ENCODE data around the gene PEX16. TPM values are rescaled to one million over a fixed set of nuclear protein-coding genes. Genes with fewer than 3 reads are reported as not detected.

Gene PEX16
- polyA plus RNA-seq, 10 donors: 7.6 to 13.9 (median 10.2) TPM

DNA sequence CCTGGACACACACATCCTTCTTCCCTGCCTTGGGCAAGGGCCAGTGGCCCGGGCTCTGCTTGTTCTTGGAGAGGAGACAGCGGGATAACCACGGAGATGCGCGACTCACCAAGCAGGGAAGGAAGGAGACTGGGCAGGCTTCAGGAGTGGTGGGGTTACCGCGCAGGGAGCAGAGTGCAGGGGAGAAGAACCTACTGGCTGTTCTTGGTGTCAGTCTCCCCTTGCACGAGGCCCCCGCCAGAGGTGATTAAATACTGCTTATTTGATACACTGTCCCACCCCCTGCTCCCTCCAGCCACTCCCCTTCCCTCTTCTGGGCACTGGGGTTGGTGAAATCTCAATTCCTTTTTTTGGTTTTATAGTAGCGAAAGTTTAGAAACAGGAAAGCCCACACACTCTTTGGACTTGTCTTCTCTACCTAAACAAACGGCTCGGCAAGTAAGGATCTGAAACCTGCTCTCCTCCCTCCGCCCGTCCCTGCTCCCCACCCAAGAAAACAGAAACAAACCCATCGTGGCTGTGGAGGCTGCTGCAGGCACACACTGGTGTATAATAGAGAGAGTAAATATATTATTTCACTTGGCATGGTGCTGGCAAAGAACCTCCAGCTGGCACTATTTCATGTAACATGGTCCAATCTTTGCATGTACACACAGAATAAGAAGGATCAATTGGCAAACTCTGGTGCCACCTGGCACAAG lies 15.6 kb upstream of the PEX16 start:
- DNase-seq: no peak

DNA sequence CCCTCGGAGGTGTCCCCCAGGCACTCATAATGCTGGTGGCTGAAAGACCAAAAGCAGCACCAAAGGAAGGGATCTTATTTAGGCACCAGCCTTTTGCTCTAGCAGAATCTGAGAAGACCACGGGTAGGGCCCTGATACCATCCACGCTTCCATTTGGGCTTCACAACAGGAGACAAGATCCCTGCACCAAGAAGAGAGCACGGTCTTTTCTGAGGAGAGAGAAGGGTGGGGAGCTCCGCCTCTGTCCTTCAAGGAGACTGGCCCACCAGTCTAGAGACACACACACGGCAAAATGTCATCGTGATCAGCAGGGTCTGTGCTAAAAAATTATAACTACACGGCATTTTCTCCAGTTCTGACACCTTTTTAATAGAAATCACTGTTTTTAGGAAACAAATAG lies 14.5 kb upstream of the PEX16 start:
- no peak for DNase-seq

DNA sequence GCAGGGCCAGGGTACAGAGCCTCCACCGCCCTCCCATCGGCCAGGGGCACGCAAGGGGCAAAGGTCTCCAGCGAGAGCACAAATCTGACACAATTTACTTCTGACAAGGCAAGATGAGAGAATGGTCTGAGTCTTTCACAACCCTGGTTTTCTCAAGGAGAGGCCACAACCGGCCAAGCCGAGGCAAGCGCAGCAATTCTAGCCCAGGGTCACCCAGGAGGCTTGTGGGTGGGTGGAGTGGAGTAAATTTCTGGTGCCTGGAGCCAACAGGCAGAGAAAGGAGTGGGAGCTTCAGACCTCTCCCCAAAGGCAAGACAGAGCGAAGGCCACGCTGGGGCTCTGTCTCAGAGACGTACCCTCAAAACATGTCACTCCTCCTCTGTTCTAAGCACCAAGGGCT lies 14.1 kb upstream of the PEX16 start:
- no peak for DNase-seq

DNA sequence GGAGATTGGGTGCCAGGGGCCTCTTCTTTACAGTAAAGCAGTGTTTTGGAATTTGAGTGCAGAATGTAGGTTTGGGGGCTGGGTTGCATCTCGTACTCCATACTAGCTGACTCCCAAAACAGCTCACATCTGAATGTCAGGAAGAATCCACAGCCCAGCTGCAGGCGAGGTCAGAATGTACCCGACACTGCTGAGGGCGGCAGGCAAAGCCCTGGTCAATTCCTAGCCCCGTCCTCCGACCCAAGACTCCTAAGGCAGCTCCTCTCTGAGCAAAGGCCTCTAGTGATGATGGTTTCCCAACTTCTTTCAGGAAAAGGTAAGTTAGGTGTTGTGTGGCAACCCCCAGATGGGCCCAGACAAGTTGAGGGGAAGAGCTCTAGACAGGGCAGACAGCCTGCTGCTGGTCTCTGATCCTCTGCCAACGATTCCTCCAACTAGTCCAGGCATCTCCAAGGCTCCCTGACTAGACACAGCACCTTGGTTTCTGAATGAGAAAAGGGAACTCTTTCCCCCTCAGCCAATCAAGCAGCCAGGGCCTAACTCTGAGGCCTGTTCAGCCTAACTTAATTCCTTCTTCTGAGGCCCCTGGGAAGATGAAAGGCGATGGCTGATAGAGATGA lies 13.4 kb upstream of the PEX16 start:
- DNase-seq: no peak

DNA sequence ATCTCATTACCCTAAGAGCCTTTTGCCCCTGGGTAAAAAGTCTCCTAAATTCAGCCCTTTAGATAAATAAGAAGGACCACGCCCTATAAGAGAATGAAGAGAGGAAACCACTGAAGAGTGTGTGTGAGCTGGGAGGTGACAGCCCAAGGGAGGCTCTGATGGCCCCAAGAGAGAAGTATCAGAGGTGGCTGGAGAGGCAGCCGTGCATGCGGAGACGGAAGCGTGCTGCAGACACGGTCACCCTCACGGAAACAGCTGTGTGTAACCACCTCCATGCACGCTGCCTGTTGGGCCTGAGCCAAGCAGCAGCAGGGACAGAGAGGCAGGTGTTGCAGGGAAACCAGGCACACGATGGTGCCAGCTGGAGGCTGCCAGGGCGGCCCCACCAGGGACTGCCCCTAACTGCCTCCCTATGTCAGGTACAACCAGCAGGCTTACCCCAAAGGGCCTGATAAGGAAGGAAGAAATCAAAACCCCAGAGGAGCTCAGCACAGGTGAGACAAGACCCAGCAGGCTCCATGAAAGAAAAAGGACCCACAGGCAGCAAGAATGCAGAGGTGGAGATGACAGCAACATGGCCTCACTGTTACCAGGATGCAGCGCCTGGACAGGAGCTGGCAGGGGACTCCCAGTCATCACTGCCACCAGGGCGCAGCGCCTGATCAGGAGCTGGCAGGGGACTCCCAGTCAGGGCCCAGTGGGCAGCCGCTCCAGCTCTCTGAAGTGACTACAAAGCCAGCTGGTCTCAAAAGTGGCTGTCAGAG lies 12.5 kb upstream of the PEX16 start:
- no peak for DNase-seq

DNA sequence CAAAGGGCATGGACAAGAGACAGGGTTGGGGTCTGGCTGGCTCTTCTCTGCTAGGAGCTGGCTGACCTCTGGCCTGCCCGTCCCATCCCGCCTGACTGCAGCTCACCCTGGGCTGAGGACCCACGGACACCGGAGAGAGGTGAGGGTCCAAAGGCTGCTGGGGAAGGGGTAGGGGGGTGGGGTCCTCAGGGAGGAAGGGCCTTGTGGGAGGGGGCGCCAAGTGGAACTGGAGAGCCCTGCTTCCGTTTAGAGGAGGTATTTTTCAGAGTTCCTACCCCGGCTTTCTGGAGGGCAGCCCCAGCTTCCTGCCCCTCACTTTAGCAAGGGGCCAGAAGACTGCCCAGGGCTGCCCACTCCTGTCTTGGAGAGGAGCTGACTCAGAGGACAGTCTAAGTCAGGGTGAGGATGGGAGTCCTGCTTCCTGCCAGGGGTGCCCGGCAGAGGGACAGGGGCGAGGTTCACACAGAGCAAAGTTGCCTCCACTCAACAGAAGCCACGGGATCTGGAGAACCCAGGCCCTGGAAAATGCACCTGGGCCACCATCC lies 11.9 kb upstream of the PEX16 start:
- DNase-seq: no peak

DNA sequence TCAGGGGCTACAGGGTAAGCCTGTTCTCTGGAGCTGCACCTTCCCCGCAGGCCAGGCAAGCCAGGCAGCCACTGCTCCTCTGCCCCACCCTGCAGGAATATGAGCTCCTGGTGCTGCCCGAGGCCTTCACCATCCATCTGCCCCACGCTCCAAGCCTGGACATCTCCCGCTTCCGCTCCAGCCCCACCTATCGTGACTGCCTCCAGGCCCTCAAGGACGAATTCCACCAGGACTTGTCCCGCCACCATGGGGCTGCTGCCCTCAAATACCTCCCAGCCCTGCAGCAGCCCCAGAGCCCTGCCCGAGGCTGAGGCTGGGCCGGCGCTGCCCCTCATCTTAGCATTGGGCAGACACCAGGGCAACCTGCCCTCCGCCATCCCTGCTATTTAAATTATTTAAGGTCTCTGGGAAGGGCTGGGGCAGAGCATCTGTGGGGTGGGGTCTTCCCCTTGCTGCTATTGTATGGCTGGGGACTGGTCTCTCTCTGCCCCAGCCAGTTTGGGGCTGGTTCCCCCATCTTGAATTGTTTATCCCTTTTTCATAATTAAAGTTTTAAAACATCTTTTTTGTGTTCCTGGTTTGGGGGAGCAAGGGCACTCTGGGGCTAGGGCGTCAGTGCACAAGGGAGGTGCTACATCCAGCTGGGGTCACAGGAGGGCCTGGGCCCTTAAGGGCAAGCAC lies 11.0 kb upstream of the PEX16 start:
- no peak for DNase-seq

DNA sequence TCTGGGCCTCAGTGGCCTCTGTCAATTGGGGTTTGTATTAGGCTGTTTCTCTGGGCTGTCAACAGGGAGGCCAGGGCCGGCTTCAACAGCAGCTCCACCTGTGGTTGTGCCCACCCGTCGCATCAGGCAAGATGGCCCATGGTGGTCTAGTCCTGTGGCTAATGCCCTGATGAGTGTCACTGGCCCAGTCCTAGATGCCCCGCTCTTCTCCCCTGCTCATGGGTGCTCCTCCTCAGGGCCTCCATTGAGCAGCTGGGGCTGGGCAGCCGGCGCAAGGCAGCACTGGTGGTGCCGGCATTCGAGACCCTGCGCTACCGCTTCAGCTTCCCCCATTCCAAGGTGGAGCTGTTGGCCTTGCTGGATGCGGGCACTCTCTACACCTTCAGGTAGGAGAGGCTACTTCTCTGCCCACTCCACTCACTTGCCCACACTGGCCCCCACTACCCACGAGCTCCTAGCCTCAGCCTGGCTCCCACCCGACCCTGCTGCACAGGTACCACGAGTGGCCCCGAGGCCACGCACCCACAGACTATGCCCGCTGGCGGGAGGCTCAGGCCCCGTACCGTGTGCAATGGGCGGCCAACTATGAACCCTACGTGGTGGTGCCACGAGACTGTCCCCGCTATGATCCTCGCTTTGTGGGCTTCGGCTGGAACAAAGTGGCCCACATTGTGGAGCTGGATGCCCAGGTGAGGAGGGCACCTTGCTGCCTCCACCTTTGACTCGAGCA lies 10.2 kb upstream of the PEX16 start:
- no peak for DNase-seq

DNA sequence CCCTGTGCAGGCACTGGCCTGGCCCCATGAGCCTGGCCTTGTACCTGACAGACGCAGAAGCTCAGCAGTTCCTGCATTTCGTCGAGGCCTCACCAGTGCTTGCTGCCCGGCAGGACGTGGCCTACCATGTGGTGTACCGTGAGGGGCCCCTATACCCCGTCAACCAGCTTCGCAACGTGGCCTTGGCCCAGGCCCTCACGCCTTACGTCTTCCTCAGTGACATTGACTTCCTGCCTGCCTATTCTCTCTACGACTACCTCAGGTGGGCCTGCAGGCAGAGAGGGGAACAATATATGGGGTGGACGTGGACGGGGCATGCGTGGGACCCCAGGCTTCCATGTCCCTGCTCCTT lies 9.6 kb upstream of the PEX16 start:
- DNase-seq: no peak

DNA sequence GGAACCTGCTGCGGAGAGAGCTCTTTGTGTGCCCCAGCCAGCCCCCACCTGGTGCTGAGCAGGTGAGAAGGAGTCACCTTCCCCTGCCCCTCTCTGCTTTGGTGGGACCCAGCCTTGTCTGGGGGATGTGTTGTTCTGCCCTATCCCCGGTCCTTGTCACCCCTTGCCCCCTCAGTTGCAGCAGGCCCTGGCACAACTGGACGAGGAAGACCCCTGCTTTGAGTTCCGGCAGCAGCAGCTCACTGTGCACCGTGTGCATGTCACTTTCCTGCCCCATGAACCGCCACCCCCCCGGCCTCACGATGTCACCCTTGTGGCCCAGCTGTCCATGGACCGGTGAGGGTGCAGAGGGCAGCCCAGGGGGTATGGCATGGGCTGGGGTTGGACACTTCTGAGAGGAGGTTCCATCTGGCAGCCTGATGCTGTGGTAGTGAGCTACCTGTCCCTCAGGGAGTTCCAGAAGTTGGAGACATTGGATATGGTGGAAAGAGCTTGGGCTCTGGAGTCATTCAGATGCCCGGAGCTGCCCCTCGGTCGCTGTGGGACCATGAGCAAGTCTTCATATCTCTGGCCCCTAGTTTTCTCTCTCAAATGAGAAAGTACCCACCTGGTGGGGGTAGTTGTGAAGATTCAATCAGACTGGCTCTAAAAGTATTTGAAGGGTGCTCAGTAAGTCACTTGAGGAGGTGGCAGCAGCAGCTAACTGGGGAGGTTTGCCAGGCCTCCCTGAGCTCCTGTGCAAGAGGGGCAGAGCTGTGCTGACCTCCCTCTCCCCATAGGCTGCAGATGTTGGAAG lies 9.1 kb upstream of the PEX16 start:
- no peak for DNase-seq

DNA sequence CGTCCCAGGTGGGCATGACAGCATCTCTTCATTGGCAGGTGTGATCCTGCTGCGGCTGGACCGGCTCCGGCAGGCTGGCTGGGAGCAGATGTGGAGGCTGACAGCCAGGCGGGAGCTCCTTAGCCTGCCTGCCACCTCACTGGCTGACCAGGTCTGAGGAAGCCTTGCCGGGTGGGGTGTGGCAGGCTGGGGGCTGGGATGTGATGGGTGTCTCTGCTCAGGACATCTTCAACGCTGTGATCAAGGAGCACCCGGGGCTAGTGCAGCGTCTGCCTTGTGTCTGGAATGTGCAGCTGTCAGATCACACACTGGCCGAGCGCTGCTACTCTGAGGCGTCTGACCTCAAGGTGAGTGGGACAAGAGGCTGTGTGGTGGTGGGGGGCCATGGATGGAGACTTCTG lies 8.3 kb upstream of the PEX16 start:
- DNase-seq: peak in 1 of 3 donors; percentile 10

DNA sequence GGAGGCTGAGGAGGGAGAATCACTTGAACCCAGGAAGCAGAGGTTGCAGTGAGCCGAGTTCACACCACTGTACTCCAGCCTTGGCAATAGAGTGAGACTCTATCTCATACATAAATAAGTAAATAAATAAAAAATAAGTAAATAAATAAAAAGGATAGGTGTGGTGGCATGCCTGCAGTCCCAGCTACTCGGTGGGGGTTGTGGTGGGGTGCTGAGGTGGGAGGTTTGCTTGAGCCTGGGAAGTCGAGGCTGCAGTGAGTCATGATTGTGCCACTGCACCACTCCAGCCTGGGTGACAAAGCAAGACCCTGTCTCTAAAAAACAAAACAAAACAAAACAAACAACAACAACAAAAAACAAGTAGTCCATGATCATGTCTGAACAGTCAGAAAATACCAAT lies 7.9 kb upstream of the PEX16 start:
- DNase-seq: no peak

DNA sequence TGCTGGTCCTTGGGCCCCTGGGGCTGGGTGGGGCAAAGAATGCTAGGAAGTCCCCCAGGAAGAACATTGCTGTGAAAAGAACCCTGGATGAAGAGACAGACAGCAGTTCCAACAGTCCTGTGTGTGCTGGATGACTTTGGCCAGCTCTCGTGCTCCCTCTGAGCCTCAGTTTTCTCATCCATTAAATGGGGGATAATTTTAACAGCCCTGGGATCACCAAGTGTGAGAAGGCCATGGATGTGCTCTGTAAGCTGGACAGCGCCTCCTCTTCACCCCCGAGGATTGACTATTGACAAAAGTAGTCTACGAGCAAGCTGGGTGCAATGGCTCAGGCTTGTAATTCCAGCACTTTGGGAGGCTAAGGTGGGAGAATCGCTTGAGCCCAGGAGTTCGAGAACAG lies 7.2 kb upstream of the PEX16 start:
- DNase-seq: peak in 1 of 3 donors; percentile 4

DNA sequence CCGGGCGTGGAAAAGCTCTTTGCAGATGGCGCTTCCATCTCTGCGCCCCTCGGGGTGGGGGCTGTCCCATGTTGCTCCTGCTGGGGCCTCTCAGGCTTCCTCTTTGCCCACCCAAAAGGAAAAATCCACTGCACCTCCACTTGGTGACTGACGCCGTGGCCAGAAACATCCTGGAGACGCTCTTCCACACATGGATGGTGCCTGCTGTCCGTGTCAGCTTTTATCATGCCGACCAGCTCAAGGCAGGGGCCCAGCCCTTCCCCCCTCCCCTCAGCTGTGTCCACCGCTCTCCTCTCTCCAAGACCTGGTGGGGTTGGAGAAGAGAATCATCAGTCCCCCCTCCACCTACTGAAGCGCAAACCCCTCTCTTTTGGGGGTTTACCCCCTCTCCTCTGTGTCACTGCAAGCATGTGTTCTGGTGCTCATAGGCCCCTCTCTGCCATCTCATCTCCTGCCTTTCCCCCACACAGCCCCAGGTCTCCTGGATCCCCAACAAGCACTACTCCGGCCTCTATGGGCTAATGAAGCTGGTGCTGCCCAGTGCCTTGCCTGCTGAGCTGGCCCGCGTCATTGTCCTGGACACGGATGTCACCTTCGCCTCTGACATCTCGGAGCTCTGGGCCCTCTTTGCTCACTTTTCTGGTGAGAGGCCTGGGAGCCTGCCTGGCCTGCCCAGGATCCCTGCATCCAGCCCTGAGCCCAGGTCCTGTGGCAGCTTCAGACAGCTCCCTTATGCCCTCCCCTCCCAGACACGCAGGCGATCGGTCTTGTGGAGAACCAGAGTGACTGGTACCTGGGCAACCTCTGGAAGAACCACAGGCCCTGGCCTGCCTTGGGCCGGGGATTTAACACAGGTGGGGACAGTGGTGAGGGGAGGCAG lies 6.6 kb upstream of the PEX16 start:
- peak in 1 of 3 donors; percentile 10 for DNase-seq

DNA sequence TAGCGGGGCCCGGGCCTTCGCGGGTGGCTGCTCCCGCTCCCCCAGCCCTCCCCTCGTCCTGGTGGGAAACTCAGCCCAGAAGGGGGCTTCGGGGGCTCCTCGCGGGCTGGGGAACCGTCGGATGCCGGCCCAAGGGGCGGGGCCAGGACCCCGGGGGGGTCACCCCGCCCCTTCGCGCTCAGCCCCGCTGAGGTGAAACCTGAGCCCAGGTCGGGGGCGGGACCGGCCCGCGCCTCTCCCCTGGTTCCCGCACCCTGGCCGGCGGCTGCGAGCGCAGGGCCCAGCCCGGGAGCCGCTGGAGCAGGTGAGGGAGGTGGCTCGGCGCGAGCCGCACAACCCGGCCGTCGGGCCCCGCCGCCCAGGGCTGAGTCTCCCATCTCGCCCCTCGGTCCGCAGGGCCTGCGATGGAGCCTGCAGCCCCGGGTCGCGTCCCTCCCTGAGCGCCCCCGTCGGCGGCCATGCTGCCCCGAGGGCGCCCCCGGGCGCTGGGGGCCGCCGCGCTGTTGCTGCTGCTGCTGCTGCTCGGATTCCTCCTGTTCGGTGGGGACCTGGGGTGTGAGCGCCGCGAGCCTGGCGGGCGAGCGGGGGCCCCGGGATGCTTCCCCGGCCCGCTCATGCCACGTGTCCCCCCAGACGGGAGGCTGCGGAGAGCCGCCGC lies 4.9 kb upstream of the PEX16 start, which contains the start of gene LARGE2:
Gene LARGE2, plus strand, starts transcription at position 232 of the 658 bp plus-strand sequence. Its CDS starts 227 bp downstream, at position 459.
- DNase-seq: peak in 1 of 3 donors; percentile 25

DNA sequence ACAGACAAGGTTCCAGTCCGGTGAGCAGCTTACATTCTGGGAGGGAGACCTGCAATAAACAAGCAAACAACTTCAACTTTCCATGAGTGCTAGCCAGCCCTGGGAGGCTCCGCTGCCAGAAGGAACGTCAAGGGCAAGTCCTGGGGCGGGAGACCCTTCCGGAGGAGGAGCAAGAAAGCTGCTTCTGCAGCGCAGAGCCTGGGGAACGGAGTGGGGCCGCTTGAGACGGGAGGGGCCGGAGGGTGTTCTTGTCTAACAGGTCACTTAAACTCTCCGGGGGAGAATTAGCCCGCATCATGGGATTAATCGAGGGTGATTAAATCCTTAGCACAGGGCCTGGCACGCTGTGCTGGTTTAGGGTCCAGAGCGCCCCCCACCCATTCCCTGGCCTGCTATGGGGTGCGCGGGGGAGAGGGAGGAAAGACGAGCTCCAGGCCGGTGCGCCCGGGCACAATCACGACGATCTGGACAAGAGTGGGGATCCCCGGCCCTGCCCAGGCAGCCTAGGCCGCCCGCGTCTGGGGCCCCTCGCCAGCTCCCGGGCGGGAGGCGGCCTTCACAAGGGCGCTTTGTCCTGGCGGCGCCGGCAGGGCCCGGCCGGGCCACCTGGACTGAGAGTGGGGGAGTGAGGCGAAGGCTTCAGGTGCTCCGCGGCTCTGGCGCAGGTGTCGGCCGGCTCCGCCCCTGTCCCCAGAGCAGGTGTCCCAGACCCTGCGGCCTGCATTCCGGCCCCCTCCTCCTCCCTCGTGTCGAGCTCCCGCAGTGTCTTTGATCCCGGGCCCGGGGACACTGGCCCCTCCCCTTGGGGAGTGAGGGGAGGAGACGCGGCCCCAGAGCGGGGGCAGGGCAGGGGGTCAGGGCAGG lies 4.1 kb upstream of the PEX16 start:
- peak in 1 of 3 donors; percentile 67 for DNase-seq

DNA sequence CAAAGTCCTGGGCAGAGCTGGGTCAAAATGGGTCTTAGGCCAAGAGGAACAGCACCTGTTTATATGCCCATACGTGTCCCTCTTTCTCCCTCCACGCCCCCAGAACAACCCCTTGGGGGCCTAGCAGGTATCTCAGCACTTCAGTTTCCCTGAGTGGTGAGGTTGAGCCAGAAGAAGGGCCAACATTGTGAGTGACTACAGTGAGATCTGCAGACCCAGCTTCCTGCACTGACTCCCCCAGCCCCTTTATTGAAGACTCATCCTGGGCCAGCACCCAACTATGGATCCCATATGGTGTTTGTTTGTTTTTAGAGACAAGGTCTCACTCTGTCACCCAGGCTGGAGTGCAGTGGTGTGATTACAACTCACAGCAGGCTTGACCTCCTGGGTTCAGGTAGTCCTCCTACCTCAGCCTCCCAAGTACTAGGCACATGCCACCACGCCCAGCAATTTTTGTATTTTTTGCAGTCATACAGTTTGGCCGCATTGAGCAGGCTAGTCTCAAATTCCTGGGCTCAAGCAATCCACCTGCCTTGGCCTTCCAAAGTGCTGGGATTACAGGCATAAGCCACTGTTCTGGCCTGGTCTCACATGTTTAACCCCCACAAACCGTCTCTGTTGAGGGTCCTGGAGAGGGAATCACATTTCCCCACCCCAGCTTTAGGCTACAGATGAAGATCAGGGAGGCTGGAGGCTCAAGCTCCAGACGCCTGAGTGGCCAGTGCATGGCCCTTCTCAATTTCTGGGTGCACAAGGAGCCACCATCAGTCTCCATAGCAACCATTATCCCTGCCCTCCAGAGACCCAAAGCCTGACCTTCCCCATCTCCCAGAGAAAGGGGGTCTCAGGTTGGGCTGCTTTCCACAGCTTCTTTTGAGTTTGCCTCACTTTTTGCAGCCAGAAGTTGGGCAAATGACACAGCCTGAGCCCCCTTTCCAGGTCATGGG lies 3.1 kb upstream of the PEX16 start:
- DNase-seq: no peak

All from muscle of back (tissue), 11 donors.